Skin epidermis (tissue), 12 donors: ENCODE data around the gene NTN3.

ENCODE experiments used
- H3K27ac ChIP-seq, 21 experiments: fragments of 200-600 bp; sonication (generic) in 11 of 21; one replicate each; pipeline ENCODE4 v1.5.0; 2020; ENCODE audit warnings: mild to moderate bottlenecking in 3 of 21, inconsistent platforms in 2 of 21, moderate library complexity in 2 of 21
- H3K4me3 ChIP-seq, 7 experiments: fragments of 200-600 bp; sonication (generic) in 2 of 7; one replicate each; pipeline ENCODE4 v1.5.0; 2020; ENCODE audit warnings: inconsistent platforms in 2 of 7, mild to moderate bottlenecking in 2 of 7, moderate library complexity in 1 of 7

Gene NTN3

DNA sequence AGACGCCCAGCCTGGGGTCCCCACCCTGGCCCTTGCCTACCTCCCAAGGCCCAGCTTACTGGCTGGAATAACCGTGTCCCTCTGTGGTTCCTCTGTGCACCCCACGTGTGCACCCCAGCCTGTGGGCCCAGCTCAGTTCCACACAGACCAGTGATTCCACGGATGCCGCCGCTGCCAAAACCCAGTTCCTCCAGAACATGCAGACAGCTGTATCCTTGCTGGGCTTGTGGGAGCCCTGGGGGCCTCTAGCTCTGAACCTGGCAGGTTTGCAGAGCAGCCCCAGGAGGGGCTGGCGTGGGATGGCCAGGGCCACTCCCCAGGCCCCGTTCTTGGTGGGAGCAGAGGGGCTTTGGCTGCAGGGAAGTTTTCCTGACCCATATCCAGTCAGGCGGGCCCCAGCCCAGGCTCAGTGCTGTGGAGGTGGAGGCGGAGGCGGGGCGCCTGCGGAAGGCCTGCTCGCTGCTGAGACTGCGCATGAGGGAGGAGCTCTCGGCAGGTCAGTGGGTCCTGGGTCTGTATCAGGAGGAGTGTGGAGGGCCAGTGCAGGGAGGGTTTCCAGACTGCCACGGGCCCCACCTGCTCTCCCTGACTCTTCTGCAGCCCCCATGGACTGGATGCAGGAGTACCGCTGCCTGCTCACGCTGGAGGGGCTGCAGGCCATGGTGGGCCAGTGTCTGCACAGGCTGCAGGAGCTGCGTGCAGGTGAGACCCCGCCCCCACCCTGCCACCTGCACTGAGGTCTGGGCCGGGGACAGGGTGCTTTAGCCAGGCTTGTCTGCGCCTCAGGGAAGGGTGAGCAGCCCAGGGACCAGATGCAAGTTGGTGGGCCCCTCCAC lies 8.8 kb upstream of the NTN3 start:
- no peak overlapping the region for H3K4me3 ChIP-seq
- no peak overlapping the region for H3K27ac ChIP-seq

DNA sequence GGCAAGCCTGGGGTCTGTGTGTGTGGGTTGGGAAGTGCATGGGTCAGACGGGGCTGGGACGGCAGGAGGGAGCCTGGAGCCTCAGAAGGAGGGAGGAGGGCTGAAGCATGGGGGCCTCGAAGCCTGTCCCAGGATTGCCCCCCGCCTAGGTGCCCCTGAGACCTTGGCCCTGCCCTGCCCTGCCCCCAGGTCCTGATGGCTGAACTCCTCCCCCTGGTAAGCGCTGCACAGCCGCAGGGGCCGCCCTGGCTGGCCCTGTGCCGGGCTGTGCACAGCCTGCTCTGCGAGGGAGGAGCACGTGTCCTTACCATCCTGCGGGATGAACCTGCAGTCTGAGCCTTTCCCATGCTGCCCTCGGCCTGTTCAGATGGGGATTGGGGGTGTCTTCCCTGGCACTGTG lies 6.8 kb upstream of the NTN3 start:
- no peak overlapping the region for H3K27ac ChIP-seq
- no peak overlapping the region for H3K4me3 ChIP-seq

DNA sequence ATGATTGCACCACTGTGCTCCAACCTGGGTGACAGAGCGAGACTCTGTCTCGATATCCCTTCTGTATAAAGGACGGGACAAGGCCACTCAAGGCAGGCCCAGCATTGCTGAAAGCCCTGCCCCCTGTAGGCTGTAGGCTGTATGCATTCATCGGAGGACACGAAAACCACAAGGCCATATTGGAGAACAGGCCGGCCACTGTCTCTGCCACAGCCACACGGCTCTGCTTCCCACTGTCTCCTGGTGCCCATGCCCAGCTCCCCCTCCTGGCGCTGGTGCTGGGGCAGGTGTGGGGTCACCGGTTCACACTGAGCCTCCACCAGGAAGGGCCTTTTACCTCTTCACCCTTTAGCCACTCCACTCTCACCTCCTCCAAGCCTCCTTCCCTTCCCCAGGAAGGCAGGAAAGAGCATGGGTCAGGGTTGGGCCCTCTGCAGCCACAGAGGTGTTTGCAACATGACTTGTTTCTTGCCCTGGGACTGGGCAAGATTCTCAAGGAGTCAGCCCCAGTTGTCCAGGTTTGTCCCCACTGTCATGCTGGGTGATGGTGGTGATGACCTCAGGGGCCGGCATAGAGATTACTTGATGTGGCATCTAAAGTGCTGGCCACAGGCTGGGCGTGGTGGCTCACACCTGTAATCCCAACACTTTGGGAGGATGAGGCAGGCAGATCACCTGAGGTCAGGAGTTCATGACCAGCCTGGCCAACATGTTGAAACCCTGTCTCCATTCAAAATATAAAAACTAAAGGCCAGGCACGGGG lies 5.3 kb upstream of the NTN3 start:
- Histone ChIP-seq H3K27ac (no peak overlapping the region), H3K4me3 (no peak overlapping the region)

DNA sequence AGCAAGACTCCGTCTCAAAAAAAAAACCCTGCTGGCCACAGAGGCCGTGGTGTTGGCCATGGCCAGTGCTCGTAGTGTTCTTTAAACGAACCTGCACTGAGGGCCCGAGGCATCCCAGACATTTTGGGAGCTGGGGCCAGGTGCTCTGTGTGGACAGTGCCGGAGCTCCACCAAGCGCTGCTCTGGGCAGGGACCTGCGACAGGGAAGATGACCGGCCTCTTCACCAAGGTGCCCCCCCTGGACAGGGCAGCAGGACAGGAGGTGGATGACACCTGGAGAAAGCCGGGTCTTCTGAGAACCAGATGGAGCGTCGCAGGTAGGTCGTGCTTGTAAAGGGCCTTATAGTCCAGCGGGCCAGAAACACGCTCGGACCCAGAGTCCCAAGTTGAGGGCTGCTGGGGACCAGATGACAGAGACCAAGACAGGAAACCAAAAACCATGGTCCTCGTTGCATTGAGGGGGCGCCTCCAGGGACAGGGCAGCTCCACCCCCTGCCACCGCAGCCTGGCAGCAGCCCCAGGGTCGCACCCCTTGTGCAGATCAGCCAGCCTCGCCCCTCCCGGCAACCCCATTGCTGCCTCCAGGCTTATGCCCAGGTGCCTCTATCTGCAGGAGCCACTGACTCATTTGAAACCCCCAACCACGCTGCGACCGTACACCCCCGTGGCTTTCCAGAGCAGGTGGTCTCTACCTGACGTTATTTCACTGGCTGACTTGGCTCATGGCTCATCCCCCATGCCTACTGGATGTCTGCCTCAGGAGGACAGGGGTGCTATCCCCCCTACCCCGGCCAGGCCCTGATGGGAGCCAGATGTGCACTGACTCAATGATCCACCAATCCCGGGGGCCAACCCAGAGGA lies 4.2 kb upstream of the NTN3 start:
- H3K27ac ChIP-seq, result peak overlapping the region in 5 of 21 experiments; percentile 35 to 82 (median 70)
- peak overlapping the region in 2 of 7 experiments; percentile 39 to 51 for H3K4me3 ChIP-seq

DNA sequence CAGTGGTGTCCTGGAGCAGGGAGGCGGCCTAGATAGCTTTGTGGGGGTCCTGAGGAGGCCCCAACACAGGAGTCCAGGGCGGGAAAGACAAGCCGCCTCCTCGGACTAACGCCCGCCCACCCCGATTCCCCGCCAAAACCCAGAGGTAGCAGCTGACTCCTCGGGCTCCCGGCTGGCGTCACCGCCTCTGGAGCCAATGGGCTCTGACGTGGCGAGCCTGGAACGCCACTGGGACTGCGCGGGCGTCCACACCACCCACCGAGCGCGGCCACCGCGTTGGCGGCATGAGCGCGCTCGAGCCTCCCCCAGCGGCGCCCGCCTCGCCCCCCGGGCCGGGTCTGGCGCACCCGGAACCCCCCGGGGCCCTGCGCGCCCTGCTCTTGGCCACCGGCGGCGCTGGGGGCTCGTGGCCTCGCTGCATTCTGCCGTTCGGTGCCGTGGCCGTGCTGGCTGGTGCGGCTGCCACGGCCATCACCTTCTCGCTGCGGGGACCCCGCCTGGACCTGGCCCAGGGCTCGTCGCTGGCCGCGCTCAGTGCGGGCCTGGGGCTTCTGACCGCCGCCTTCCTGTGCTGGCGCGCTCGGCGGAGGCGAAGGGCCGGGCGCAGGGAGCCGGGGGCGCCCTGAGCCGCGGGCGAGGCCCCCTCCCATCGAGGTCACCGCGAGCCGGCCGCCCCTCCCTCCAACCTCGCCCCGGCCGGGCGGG lies 3.4 kb upstream of the NTN3 start:
- H3K27ac ChIP-seq, result peak overlapping the region in 16 of 21 experiments; percentile 13 to 86 (median 62)
- H3K4me3 ChIP-seq, result peak overlapping the region; percentile 19 to 52 (median 38)

DNA sequence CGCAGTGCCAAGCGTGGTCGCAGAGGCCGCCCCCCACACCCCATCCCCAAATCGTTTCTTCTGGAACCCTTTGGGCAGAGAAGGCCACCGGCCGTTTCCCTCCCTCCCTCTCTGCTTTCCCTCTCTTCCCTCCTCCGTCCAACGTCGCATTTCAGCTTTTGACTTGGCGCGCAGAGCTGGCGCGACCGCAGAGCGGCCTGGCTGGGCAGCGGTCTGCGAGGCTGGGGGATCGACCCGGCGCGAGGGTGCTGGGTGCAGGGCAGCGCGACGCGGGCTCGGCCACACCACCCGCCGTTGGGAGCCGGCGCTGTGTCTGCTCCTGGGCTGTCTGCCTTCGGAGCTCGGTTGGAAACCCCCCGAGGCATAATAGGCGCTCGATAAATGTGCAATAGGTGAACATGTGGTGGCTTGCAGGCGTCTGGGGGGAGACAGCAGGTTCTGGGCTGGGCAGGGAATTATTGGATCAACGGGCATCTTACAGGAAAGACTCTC lies 2.8 kb upstream of the NTN3 start:
- Histone ChIP-seq H3K4me3 (peak overlapping the region; percentile 19 to 52 (median 38)), H3K27ac (peak overlapping the region in 16 of 21 experiments; percentile 13 to 86 (median 62))

DNA sequence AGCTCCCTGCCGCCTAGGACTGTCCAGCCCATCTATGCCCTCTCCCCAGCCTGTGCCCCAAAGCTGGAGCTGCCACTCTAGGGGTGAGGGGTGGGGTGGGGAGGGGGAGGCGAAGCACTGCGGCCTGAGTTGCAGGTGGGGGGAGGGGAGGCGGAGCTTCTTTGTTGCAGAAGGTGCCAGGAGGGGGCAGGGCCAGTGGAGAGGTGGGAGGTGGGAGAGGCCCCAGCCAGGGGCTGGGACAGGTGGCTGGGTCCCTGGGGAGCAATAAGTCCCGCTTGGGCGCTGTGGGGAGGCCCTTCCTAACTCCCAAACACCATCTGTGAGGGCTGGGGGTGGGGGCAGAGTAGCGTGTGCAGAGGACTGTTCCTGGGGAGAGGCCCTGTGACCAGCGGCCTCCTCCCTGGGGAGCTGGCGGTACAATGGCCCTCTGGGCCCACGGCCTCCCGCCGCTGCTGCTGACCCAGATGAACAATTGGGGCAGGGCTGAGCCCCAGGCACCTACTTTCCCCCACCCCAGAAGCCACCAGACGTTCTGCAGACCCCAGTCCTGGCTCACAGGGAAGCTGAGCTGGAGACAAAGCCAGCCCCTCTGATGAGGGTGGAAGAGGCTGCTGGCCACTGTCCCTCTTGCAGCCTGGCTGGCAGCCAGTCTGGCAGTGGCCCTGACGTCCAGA lies 2.2 kb upstream of the NTN3 start:
- H3K4me3 ChIP-seq, result peak overlapping the region in 4 of 7 experiments; percentile 25 to 52 (median 38)
- H3K27ac ChIP-seq, result peak overlapping the region in 2 of 21 experiments; percentile 10 to 35

DNA sequence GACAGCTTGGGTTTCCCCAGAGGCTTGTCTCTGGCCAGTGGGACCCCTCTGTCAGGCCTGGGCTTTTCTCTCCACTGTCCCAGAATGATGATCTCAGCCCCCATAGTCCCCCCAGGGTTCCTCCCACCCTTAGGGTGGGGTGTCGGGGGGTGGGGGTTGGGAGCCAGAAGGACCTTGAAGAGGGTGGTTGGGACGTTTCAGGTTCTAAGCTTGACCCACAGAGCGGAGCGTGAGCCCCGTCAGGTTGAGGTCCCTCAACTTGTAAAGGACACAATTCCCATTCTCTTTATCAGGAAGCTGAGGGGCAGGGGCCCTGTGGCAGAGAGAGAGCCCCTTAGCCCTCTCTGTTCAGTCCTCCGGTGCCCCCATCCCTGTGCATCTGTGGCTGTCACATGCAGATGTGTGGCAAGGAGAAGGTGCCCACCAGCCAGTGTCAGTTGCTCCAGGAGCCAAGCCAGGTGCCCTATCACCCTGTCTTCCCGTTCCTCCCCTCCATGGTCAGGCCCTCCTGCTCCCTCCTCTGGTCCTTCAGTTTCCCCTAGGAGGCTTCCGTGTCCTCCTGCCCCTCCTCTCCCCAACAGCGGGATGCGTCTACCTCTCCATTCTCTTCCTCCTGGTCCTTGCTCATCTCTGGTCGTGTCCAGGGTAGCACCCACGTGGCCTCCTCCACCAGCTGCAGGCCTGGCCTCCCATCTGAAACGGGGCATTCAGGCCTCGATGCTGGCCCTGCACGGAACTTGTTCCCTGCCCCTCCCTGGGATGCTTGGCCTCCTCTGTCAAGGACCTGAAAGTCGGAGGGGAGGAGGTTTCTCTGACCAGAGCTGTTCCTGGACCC lies 1.5 kb upstream of the NTN3 start:
- peak overlapping the region in 1 of 21 experiments; percentile 10 for H3K27ac ChIP-seq

DNA sequence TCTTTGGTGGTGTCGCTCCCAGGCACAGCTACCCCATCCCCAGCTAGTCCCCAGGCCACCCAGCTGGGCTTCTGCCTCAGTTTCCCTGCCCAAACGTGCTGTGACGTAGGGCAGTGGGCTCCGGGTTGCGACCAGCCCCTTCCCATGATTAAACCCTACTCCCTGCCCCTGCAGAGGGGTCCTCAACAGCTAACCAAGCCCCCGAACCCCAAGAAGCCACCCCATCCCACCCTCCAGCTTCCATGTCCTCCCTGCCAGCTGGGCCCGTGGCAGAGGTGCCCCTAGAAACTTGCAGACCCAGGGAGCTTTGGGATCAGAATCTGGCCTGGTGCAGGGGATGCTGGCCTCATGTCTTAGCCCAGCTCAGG lies 879 bp upstream of the NTN3 start:
- Histone ChIP-seq H3K4me3 (no peak overlapping the region), H3K27ac (peak overlapping the region in 1 of 21 experiments; percentile 69)

More for the DNA sequence above, 1.5 kb upstream of the NTN3 start:
- H3K4me3 ChIP-seq, result no peak overlapping the region

DNA sequence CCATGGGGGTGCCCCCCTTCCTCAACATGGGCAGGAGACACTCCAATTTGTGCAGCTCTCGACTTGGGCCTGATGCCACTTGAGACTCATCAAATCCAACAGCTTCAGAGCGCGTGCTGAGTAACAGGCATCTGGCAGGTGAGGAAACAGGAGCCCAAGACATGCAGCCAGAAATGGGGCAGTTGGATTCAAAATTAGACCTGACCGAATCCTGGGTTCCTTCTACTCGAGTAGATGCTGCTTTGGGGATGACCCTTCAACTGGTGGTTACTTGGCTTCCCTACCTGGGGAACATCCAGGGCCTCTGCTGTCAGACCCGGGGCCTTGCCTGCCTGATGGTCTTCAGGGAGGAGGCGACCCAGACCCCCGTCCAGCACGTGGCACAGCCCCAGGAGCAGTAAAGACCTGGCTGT lies 488 bp upstream of the NTN3 start:
- no peak overlapping the region for H3K4me3 ChIP-seq
- H3K27ac ChIP-seq, result peak overlapping the region in 5 of 21 experiments; percentile 24 to 69 (median 59)

DNA sequence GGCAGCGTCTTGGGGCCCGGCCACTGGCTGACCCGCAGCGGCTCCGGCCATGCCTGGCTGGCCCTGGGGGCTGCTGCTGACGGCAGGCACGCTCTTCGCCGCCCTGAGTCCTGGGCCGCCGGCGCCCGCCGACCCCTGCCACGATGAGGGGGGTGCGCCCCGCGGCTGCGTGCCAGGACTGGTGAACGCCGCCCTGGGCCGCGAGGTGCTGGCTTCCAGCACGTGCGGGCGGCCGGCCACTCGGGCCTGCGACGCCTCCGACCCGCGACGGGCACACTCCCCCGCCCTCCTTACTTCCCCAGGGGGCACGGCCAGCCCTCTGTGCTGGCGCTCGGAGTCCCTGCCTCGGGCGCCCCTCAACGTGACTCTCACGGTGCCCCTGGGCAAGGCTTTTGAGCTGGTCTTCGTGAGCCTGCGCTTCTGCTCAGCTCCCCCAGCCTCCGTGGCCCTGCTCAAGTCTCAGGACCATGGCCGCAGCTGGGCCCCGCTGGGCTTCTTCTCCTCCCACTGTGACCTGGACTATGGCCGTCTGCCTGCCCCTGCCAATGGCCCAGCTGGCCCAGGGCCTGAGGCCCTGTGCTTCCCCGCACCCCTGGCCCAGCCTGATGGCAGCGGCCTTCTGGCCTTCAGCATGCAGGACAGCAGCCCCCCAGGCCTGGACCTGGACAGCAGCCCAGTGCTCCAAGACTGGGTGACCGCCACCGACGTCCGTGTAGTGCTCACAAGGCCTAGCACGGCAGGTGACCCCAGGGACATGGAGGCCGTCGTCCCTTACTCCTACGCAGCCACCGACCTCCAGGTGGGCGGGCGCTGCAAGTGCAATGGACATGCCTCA lies 773 bp downstream of the NTN3 start:
- Histone ChIP-seq H3K4me3 (peak overlapping the region in 3 of 7 experiments; percentile 17 to 28 (median 23)), H3K27ac (peak overlapping the region in 5 of 21 experiments; percentile 24 to 69 (median 33))

DNA sequence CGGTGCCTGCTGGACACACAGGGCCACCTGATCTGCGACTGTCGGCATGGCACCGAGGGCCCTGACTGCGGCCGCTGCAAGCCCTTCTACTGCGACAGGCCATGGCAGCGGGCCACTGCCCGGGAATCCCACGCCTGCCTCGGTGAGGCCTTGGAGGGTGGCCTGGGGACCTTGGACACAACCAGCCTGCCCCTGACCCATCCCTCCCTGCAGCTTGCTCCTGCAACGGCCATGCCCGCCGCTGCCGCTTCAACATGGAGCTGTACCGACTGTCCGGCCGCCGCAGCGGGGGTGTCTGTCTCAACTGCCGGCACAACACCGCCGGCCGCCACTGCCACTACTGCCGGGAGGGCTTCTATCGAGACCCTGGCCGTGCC lies 1.4 kb downstream of the NTN3 start:
- no peak overlapping the region for H3K27ac ChIP-seq
- H3K4me3 ChIP-seq, result no peak overlapping the region

DNA sequence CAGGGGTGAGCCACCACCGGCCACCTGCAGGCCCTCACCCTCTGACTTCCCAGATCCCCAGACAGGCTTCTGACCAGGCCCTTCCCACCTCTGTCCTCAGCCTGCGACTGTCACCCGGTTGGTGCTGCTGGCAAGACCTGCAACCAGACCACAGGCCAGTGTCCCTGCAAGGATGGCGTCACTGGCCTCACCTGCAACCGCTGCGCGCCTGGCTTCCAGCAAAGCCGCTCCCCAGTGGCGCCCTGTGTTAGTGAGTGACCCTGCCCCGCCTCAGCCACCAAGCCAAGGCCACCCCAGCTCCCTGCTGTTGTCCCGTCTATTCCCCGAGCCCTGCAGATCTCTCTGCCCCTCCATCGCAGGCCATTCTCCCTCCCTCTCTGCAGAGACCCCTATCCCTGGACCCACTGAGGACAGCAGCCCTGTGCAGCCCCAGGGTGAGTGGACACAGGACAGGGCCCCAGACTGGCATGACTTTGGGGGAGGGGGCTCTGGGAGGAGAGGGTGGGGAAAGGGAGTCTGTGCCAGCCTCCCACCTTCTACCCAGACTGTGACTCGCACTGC lies 1.9 kb downstream of the NTN3 start:
- no peak overlapping the region for H3K27ac ChIP-seq
- no peak overlapping the region for H3K4me3 ChIP-seq

DNA sequence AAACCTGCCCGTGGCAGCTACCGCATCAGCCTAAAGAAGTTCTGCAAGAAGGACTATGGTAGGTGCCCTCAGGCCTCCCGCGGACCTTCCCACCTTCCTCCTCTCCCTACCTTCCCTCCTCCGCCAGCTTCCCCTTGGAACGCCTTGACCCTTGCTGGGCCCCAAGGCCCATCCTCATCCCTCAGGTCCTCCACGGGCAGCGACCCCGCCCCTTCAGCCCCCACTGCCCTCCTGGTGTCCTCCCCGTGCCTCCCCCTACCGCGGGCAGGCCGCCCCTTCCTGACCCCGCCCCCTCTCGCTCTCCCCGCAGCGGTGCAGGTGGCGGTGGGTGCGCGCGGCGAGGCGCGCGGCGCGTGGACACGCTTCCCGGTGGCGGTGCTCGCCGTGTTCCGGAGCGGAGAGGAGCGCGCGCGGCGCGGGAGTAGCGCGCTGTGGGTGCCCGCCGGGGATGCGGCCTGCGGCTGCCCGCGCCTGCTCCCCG lies 2.4 kb downstream of the NTN3 start:
- peak overlapping the region in 1 of 21 experiments; percentile 44 for H3K27ac ChIP-seq
- peak overlapping the region in 5 of 7 experiments; percentile 59 to 79 (median 71) for H3K4me3 ChIP-seq

DNA sequence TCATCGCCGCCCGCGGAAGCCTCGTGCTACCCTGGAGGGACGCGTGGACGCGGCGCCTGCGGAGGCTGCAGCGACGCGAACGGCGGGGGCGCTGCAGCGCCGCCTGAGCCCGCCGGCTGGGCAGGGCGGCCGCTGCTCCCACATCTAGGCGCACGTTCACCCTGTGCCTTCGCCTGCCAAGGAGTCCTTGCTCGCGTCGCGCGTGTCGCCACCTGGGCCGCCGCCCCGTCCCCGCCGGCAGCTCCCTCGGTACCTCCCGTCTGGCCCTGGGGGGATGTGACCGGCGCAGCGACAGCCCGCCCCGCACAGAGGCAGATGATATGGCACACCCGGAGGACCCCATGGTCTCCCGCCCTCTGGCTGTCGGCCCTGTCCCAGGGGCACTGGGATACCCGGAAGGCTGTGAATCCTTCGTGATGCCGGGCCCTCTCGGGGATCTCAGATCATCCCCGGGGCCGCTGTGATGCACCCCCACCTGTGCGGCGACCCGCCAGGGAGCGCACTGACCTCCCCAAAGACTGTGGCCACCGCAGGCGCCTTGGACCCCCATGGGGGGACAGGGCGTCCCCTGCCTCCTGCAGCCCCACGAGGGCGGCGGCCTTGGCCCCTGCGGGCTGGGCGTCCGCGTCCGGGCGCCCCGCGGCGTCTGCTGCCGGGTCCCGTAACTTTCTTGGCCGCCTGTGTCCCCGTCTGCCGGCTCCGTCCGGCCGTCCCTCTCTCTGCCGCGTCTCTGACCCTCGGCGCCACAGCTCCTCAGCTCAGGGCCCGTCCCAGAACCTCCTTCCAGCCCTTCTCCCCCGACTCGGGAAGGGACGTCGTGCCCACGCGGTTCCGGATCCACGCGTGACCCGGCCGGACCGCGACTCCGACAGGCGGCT lies 3.1 kb downstream of the NTN3 start:
- Histone ChIP-seq H3K4me3 (peak overlapping the region; percentile 59 to 79 (median 68)), H3K27ac (peak overlapping the region; percentile 13 to 90 (median 82))
